IMR-90 (cell line): ENCODE results near the gene MKS1. TPM values are rescaled to one million over a fixed set of nuclear protein-coding genes. Genes with fewer than 3 reads are reported as not detected.

ENCODE experiments used
- ATAC-seq: fragments of 200-7000 bp; cut with Tn5 transposase; 2 replicates; pipeline ENCODE4 v1.9.1; 2020; ENCODE audit warnings: low read depth, mild to moderate bottlenecking, moderate library complexity
- BruUV-seq: library from RNA; stranded (reverse); fragments of 400-500 nt; replicated peaks from 2 replicates; lab custom pipeline; 2021; lab: Mats Ljungman, UMichigan
- CTCF ChIA-PET: fragments of 300-600 bp; formaldehyde crosslinking; extraction: SDS; loops from one replicate; lab custom pipeline; 2021; ENCODE audit warnings: antibody characterized with exemption; lab: Yijun Ruan, JAX
- POLR2A ChIA-PET: fragments of 300-600 bp; sonication (Branson Sonifier 250); formaldehyde crosslinking; loops from one replicate; lab custom pipeline; 2022; ENCODE audit warnings: antibody characterized with exemption; ENCODE audit not compliant: unreplicated experiment; lab: Charles Lee
- DNase-seq: peaks from one replicate; pipeline ENCODE4 v3.0.0; 2013
- H2AFZ ChIP-seq: replicated peaks from 2 replicates; pipeline ENCODE3; 2013; ENCODE audit warnings: low read length, mild to moderate bottlenecking; ENCODE audit not compliant: poor library complexity
- H2AK5ac ChIP-seq: 2 replicates; pipeline ENCODE4 v1.6.1; 2013; ENCODE audit warnings: low read depth, low read length, inconsistent platforms
- H2AK9ac ChIP-seq: replicated peaks from 2 replicates; pipeline ENCODE3; 2013; ENCODE audit warnings: mild to moderate bottlenecking, low read depth, low read length, moderate library complexity; ENCODE audit not compliant: poor library complexity
- H2BK120ac ChIP-seq: 2 replicates; pipeline ENCODE4 v1.6.1; 2013; ENCODE audit warnings: low read depth, low read length, inconsistent platforms
- H2BK15ac ChIP-seq: 3 replicates; pipeline ENCODE4 v1.6.1; 2013; ENCODE audit warnings: low read depth, low read length, inconsistent platforms
- H2BK20ac ChIP-seq: 2 replicates; pipeline ENCODE4 v1.6.1; 2013; ENCODE audit warnings: low read depth, mild to moderate bottlenecking, inconsistent platforms, low read length, moderate library complexity
- H2BK5ac ChIP-seq: 2 replicates; pipeline ENCODE4 v1.6.1; 2013; ENCODE audit warnings: mild to moderate bottlenecking, low read depth, low read length, inconsistent platforms; ENCODE audit not compliant: poor library complexity, severe bottlenecking
- H3K14ac ChIP-seq: replicated peaks from 2 replicates; pipeline ENCODE4 v1.6.1; 2013; ENCODE audit warnings: low read depth, low read length, inconsistent platforms
- H3K18ac ChIP-seq: 2 replicates; pipeline ENCODE4 v1.6.1; 2013; ENCODE audit warnings: low read depth, low read length, control low read depth
- H3K23ac ChIP-seq: 2 replicates; pipeline ENCODE4 v1.6.1; 2013; ENCODE audit warnings: low read depth, low read length, inconsistent platforms
- H3K27ac ChIP-seq: 2 replicates; pipeline ENCODE4 v1.5.1; 2013; ENCODE audit warnings: mild to moderate bottlenecking, control low read depth, low read length; ENCODE audit not compliant: insufficient read depth
- H3K27me3 ChIP-seq: 2 replicates; pipeline ENCODE4 v1.6.1; 2013; ENCODE audit warnings: low read length; ENCODE audit not compliant: control insufficient read depth, insufficient read depth
- H3K36me3 ChIP-seq: 2 replicates; pipeline ENCODE4 v1.6.1; 2013; ENCODE audit warnings: low read length, mixed read lengths; ENCODE audit not compliant: control insufficient read depth, insufficient read depth
- H3K4ac ChIP-seq: 2 replicates; pipeline ENCODE4 v1.6.1; 2013; ENCODE audit warnings: low read depth, low read length, inconsistent platforms
- H3K4me1 ChIP-seq: 2 replicates; pipeline ENCODE4 v1.6.1; 2013; ENCODE audit warnings: low read length, mixed read lengths; ENCODE audit not compliant: control insufficient read depth, insufficient read depth
- H3K4me2 ChIP-seq: 2 replicates; pipeline ENCODE4 v1.6.1; 2013; ENCODE audit warnings: low read depth, mild to moderate bottlenecking, control low read depth, low read length, moderate library complexity
- H3K4me3 ChIP-seq: 2 replicates; pipeline ENCODE4 v1.5.1; 2013; ENCODE audit warnings: low read depth, mild to moderate bottlenecking, control low read depth, low read length, moderate library complexity; ENCODE audit not compliant: insufficient read depth
- H3K56ac ChIP-seq: 2 replicates; pipeline ENCODE4 v1.6.1; 2013; ENCODE audit warnings: low read length, inconsistent platforms; ENCODE audit not compliant: insufficient read depth; ENCODE audit errors: extremely low read depth
- H3K79me1 ChIP-seq, 2 experiments: 2 replicates each; pipeline ENCODE4 v1.6.1; 2013; ENCODE audit warnings: low read length in 2 of 2, inconsistent platforms in 1 of 2, low read depth in 1 of 2
- H3K9ac ChIP-seq: 2 replicates; pipeline ENCODE4 v1.6.1; 2013; ENCODE audit warnings: low read depth, low read length, control low read depth
- H3K9me1 ChIP-seq: 2 replicates; pipeline ENCODE4 v1.6.1; 2013; ENCODE audit warnings: low read length, inconsistent platforms; ENCODE audit not compliant: insufficient read depth
- H3K9me3 ChIP-seq: 2 replicates; pipeline ENCODE4 v1.6.1; 2013; ENCODE audit warnings: low read length; ENCODE audit not compliant: control insufficient read depth, insufficient read depth
- H4K20me1 ChIP-seq: 2 replicates; pipeline ENCODE4 v1.6.1; 2013; ENCODE audit warnings: low read length, inconsistent platforms; ENCODE audit not compliant: insufficient read depth
- H4K5ac ChIP-seq: 2 replicates; pipeline ENCODE4 v1.6.1; 2013; ENCODE audit warnings: mild to moderate bottlenecking, low read depth, low read length, control low read depth
- H4K8ac ChIP-seq, 2 experiments: 2 replicates each; pipeline ENCODE4 v1.6.1; 2013; ENCODE audit warnings: low read depth in 2 of 2, low read length in 2 of 2, control low read depth in 1 of 2, inconsistent platforms in 1 of 2
- H4K91ac ChIP-seq: 2 replicates; pipeline ENCODE4 v1.6.1; 2013; ENCODE audit warnings: low read depth, low read length, inconsistent platforms; ENCODE audit not compliant: insufficient read depth
- BHLHE40 ChIP-seq: fragments of 150-350 bp; IDR thresholded peaks from 2 replicates; pipeline ENCODE4 v1.6.1; 2016; ENCODE audit warnings: mild to moderate bottlenecking, low read depth, low read length
- CEBPB ChIP-seq: IDR thresholded peaks from 2 replicates; pipeline ENCODE4 v1.6.1; 2012; ENCODE audit warnings: low read depth, low read length, improper control_type of control experiment
- CHD1 ChIP-seq: IDR thresholded peaks from 2 replicates; pipeline ENCODE4 v1.6.1; 2012; ENCODE audit warnings: low read depth, low read length, improper control_type of control experiment
- CTCF ChIP-seq: conservative IDR thresholded peaks from 2 replicates; pipeline ENCODE4 v1.5.1; 2012; ENCODE audit warnings: mild to moderate bottlenecking, low read depth, low read length, improper control_type of control experiment
- ELK1 ChIP-seq: fragments of 150-350 bp; IDR thresholded peaks from 2 replicates; pipeline ENCODE4 v1.6.1; 2016; ENCODE audit warnings: low read depth, mild to moderate bottlenecking, low read length, moderate library complexity, borderline replicate concordance
- FOS ChIP-seq: fragments of 150-350 bp; IDR thresholded peaks from 2 replicates; pipeline ENCODE4 v1.6.1; 2016; ENCODE audit warnings: low read depth, low read length
- MAZ ChIP-seq: IDR thresholded peaks from 2 replicates; pipeline ENCODE4 v1.6.1; 2012; ENCODE audit warnings: low read depth, mild to moderate bottlenecking, low read length, improper control_type of control experiment, moderate library complexity, borderline replicate concordance
- MXI1 ChIP-seq: IDR thresholded peaks from 2 replicates; pipeline ENCODE4 v1.6.1; 2012; ENCODE audit warnings: low read depth, mild to moderate bottlenecking, low read length, moderate library complexity, borderline replicate concordance
- NFE2L2 ChIP-seq: fragments of 150-350 bp; IDR thresholded peaks from 2 replicates; pipeline ENCODE4 v1.6.1; 2016; ENCODE audit warnings: low read depth, mild to moderate bottlenecking, low read length
- RAD21 ChIP-seq: IDR thresholded peaks from 2 replicates; pipeline ENCODE4 v1.6.1; 2012; ENCODE audit warnings: low read length, improper control_type of control experiment
- WGBS, 2 experiments: methylation state at CpG; one replicate each; pipeline versions ENCODE4 v1.1.5 to v1.1.7; 2013; ENCODE audit warnings: missing lambda C conversion rate in 2 of 2; ENCODE audit not compliant: insufficient read length in 1 of 2; ENCODE audit errors: extremely low coverage in 2 of 2; 5-methylcytosine and 5-hydroxymethylcytosine counted together
- dilution Hi-C: fragments of 300-500 bp; cut with HindIII; formaldehyde crosslinking; loops from one replicate; pipeline ENCODE4 v1.14.3; 2018; ENCODE audit warnings: low sequenced_read_pairs; ENCODE audit not compliant: unreplicated experiment
- in situ Hi-C: fragments of 300-500 bp; cut with MboI; formaldehyde crosslinking; loops from 3 replicates; pipeline ENCODE4 v1.14.3; 2019; ENCODE audit warnings: low sequenced_read_pairs, inconsistent platforms, mixed read lengths
- intact Hi-C: fragments of 100-400 bp; cut with micrococcal nuclease; formaldehyde crosslinking; loops from 2 replicates; pipeline ENCODE4 v1.10.0; 2022
- polyA plus RNA-seq, 3 experiments: library from polyadenylated mRNA; depleted of rRNA; stranded (reverse); fragments of >200 nt; gene quantifications; 2 replicates each; pipeline ENCODE4 v1.2.3, GENCODE V29; 2012; ENCODE audit warnings: low replicate concordance in 1 of 3
- total RNA-seq: library from RNA; depleted of rRNA; stranded (reverse); fragments of >200 nt; gene quantifications from 2 replicates; pipeline ENCODE4 v1.2.3, GENCODE V29; 2012
- TF ChIP-seq, protein P1 (sequence below): fragments of 150-350 bp; IDR thresholded peaks from 2 replicates; pipeline ENCODE4 v1.6.1; 2017; ENCODE audit warnings: mild to moderate bottlenecking, antibody characterized with exemption, low read length, low read depth

Gene MKS1
- total and polyA plus RNA-seq, 2 of the 4 experiments (the other 2 are of a cell fraction) = 11.5 to 13.2 TPM

DNA sequence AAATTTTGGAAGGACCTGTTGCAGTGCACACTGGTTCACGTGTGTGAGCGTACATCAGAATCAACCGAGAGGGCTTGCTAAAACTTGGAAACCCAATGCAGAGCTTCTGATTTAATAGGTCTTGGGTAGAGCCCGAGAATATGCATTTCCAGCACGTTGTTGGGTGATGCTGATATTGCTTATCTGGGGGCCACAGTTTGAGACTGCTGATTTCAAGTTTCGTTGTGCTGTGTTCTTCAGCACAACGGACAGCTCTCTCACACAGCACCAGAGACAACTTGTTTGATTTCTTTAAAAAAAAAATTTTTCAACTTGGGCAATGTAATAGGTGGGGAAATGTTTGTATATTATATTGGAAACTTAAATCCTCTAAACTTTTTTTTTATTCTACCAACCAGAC is 42.9 kb downstream of the MKS1 start:
- H3K9ac ChIP-seq = no peak overlapping the region
- DNase-seq (peak; percentile 25), ATAC-seq (0 out of 2 replicates have a peak, but pooled peaks have one; percentile 59)
- H2BK15ac ChIP-seq = no peak overlapping the region
- no peak overlapping the region for H3K4ac ChIP-seq
- H3K4me2 ChIP-seq = no peak overlapping the region
- dilution Hi-C loops (no loop called here), in situ Hi-C loops (no loop called here), intact Hi-C loops (loop anchor here (5.0 kb wide), 1 partner anchor 49 kb away; no protein-coding TSS in a partner anchor)
- no peaks in the 10 kb centered on the region for H3K9me3 ChIP-seq
- H3K36me3 ChIP-seq = no peaks in the 10 kb centered on the region
- H2BK120ac ChIP-seq = no peak overlapping the region
- H4K20me1 ChIP-seq = no peaks in the 10 kb centered on the region
- no peak for TF ChIP-seq ELK1
- TF ChIP-seq BHLHE40 = no peak
- TF ChIP-seq FOS = no peak
- no peak for TF ChIP-seq MAZ
- TF ChIP-seq MXI1 = no peak
- no peak for TF ChIP-seq NFE2L2
- TF ChIP-seq CEBPB = no peak
- TF ChIP-seq, protein P1, sequence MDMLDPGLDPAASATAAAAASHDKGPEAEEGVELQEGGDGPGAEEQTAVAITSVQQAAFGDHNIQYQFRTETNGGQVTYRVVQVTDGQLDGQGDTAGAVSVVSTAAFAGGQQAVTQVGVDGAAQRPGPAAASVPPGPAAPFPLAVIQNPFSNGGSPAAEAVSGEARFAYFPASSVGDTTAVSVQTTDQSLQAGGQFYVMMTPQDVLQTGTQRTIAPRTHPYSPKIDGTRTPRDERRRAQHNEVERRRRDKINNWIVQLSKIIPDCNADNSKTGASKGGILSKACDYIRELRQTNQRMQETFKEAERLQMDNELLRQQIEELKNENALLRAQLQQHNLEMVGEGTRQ = no peak
- no peak for TF ChIP-seq CHD1
- no peak for TF ChIP-seq RAD21
- TF ChIP-seq CTCF = no peak
- H4K8ac ChIP-seq = no peak overlapping the region
- H3K79me1 ChIP-seq = no peaks in the 10 kb centered on the region
- H3K4me1 ChIP-seq = no peaks in the 10 kb centered on the region
- BruUV-seq = no TSS peak
- POLR2A ChIA-PET = no interaction called here
- no peak overlapping the region for H3K14ac ChIP-seq
- WGBS, 2 experiments = 69% methylated on average over 3 of the region's 7 CpGs; no CpG with 5 or more reads in 1 of the 2 experiments
- no peak overlapping the region for H2BK20ac ChIP-seq
- H3K27me3 ChIP-seq = no peaks in the 10 kb centered on the region; the same call in 1 of the 2 replicates
- H2BK5ac ChIP-seq = no peak overlapping the region
- no peak overlapping the region for H3K4me3 ChIP-seq
- no peak overlapping the region for H4K5ac ChIP-seq
- H2AFZ ChIP-seq = no peak overlapping the region
- no peak overlapping the region for H2AK9ac ChIP-seq
- no peak overlapping the region for H3K23ac ChIP-seq
- H3K9me1 ChIP-seq = no peaks in the 10 kb centered on the region
- H4K91ac ChIP-seq = no peak overlapping the region
- CTCF ChIA-PET = interaction anchor here (0.6 kb wide), 1 partner anchor 28 kb away, joined by 3 read pairs; no protein-coding TSS in a partner anchor
- H3K27ac ChIP-seq = no peak overlapping the region
- no peak overlapping the region for H3K56ac ChIP-seq
- H2AK5ac ChIP-seq = no peak overlapping the region
- no peak overlapping the region for H3K18ac ChIP-seq
